IPS-NIHi7 (cell line): ENCODE measurements around the gene CELSR1.

ENCODE experiments used
- DNase-seq: peaks from one replicate; pipeline ENCODE4 v3.0.0; 2012; ENCODE audit warnings: mixed read lengths; ENCODE audit errors: extremely low spot score

CELSR1 gene

DNA sequence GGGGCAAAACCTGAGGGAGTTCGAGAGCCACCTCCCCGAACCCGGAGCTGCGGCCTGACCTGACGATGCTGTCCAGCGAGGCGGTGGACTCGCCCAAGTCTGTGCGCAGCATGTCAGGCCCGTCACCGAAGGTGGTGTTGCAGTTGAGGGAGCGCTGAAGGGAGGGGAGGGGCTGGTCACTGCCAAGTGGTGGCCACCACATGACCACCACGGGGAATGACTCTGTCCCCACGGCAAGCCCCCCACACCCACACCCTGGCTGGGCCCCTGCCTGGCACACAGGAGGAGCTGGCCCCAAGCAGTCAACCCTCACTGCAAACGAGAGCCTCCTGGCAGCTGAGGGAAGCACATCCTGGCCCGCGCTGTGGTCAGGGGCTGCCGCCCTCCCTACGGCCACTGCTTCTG lies 171.1 kb downstream of the CELSR1 start:
- DNase-seq = no peak

DNA sequence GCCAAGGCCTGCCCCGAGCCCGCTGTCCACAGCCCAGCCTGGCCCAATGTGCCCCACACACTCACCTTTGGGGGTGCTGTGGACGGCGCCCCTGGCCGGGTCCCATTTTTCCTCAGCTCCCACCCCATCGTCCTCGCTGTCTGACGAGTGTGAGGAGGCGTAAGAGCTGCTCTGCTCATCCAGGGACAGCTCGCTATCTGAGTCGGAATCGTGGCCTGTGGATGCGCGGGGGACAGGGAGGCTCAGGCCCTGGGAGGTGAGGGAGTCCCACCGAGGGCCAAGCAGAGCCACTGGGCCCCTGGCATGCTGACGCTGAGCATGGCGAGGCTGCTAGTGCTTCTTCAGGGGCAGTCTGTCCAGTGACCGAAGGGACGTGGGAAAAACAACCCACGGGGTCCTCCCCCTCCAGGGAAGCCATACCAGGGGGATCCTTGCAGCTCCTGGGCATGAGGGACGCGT lies 172.2 kb downstream of the CELSR1 start:
- no peak for DNase-seq

DNA sequence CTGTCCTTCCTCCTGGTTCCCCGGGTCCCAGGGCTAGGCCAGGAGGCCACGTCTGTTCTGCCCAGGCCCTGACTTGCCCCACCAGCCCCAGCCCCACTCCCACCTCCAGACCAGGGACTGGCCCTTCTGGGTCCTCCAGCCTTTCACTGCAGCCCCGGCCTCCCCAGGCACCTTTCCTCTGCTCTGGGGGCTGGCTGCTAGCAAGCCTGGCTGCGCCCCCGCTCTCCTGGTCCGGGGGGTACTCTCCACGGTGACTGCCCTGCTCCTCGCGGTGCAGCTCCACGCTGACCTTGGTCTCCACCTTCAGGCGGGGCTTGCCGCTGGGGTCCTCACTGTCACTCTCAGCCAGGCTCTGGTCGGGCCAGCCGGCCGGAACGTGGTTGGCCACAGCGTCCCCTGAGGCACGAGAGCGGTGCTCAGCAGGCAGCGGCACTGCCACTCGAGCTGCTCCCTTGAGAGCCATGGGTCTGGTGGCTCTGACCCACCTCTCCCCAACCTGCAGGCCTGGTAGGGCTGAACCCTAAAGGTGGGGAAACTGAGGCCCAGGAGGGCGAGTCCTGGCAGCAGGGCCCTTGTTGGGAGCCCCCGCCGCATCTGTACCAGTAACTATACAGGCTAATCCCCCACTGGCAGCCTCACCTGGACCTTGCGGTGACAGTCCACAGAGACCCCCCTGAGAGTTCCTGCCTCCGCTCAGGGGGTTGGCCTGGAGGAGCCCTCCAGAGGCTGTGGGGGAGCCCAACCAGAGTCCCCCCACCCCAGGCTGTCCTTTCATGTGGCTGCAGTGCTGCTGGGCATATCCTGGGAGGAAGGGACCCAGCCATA lies 172.9 kb downstream of the CELSR1 start:
- DNase-seq = no peak

GRCh38 chr22:46363611-46364321 lies 173.7 kb downstream of the CELSR1 start:
- no peak for DNase-seq

DNA sequence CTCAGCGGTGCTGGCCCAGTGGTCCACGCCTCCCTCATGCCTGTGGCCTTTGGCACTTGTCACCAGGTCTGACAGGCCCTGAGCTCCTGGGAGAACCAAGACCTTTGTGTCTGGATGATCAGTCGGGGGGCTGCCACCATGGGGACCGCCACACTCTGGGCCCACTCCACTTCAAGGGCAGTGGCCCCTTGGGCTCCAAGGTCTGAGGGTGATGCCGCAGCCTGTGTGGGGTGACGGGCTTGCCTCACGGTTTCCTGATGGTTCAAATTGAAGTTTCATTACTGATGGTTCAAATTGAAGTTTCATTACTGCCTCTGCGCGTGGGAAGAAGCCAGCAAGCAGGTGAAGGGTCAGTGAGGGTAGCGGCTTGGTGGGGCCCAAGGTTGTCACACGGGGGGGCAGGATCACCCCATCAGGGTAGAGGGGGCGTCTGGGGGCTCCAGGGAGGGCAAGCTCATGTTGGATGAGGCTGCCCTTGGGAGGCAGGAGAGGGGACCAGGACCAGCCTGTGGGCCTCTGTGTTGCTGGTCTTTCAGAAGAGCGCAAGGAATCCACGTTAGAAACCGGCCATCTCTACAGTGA lies 174.4 kb downstream of the CELSR1 start:
- DNase-seq = no peak

- no peak for DNase-seq
These were observed 175.1 kb downstream of the CELSR1 start for GRCh38 chr22:46362203-46362933.

- DNase-seq = no peak
These were observed 175.6 kb downstream of the CELSR1 start for GRCh38 chr22:46361826-46362202.

DNA sequence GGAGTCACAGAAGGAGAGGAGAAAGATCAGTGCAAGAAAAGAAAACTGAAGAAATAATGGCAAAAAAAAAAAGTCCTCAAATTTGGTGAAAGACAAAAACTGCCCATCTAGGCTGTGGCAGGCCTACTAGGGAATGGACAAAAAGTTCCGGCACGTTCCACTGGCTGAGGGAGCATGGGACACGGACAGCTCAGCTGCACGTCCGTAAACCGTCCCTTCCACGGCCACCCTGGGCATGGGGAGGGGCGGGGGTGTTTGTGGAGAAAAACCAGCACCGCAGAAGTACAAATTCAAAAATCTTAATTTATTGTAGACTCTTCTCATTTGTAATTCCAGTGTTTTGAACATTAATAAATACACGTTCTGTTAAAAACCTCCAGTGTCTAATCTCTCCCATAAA lies 176.5 kb downstream of the CELSR1 start:
- no peak for DNase-seq

DNA sequence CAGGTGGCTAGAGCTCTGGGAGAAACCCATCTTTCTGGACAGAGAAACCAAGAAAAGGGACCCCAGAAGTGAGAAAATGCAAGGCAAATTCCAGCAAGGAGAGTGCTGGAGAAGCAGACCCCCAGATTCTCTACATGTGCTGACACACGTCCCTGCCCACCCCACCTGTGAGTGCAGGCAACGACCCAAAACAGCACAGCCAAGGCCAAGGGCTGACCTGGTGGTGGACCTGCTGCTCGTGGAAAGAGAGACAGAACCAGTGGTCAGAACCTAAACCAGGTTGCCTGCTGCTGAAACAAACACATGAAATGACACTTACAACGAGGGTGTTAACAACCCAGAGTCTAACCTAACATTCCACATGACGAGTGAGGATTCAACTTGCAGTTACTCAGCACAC lies 177.3 kb downstream of the CELSR1 start:
- no peak for DNase-seq

GRCh38 chr22:46359362-46359761 lies 178.1 kb downstream of the CELSR1 start:
- no peak for DNase-seq

DNA sequence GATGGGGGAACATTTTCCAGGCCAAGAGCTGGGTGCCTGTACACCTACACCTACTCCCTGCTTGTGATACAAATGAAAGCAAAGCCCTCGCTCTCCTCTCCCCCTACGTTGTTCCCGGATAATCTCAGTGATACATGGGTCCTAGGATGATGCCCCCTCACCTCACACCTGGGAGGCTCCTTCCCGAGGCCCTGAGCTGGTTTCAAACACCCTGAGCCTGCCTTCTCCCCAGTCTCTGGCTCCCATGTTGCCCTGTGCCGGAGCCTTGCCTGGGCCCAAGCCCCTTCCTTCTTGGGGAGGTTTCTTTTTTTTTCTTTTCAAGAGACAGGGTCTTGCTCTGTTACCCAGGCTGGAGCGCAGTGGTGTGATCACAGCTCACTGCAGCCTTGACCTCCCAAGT lies 178.7 kb downstream of the CELSR1 start:
- no peak for DNase-seq

- no peak for DNase-seq
These were observed 179.5 kb downstream of the CELSR1 start for GRCh38 chr22:46357711-46358520.

- no peak for DNase-seq
These were observed 180.6 kb downstream of the CELSR1 start for GRCh38 chr22:46356496-46357480.

DNA sequence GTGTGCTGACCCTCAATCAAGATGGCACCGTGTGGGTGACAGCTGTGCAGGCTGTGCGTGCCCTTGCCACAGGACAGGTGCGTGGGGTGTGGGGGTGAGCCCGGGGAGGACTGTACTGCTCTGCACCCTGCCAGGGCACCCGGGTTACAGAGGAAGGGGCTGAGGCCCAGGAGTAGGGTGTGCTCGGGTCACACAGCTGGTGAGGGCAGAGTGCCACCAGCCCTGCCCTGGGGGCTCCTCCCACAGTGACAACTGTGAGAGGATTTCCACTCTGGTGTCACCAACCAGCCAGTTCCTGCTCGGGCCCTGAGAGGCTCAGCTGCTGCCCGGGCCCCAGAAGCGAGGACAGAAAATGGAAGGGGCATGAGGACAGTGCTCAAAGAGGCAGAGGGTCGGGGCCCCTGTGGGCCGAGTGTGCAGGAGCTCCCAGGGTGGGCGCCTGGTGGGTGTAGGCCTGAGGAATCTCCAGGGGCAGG lies 181.4 kb downstream of the CELSR1 start:
- no peak for DNase-seq

- peak; percentile 92 for DNase-seq
These were observed 181.9 kb downstream of the CELSR1 start for GRCh38 chr22:46355369-46355995.

- no peak for DNase-seq
These were observed 182.5 kb downstream of the CELSR1 start for GRCh38 chr22:46354993-46355305.

DNA sequence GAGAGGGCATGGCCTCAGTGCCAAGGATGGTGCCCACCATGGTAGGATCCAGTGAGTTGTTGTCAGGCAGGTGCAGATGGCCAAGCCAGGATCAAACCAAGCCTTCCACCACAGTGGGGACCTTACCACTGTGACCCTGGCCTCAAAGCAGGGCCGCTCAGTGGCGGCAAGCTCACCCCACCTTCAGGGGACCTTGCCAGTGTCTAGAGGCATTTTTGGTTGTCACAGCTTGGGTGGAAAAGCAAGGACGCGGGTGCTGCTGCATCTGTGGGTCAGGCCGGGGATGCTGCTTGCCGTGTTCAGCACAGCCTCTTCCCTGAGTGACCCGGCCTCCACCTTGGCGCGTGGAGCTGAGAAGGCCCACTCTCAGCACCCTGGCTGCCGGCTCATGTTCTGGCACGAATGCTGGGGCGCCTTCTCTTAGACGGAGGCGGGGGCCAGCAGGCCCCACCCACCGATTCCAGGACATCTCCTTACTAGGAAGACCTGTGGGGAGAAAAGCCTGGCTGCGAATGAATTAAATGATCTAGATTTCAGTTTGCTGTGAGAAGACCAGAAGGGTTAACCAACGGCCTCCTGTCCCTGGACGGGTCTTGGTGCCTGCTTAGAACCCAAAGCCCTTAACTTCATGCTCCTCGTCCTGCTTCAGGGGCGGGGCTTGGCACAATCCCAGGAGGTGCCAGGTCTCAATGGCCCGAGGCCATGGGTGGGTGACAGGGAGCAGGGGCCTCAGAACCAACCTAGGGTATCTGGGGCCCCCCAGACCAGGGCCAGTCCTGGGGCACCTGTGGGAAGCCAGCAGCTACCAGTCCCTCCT lies 183.0 kb downstream of the CELSR1 start:
- no peak for DNase-seq

GRCh38 chr22:46353483-46354105 lies 183.8 kb downstream of the CELSR1 start:
- DNase-seq = no peak
